ENCODE data around the gene ADTRP. TPM values are rescaled to one million over a fixed set of nuclear protein-coding genes. Genes with fewer than 3 reads are reported as not detected.

The ADTRP gene
- total RNA-seq, 1 donor from 2014 or later, result 42.5 TPM

GRCh38 chr6:11808054-11808453 lies 29.5 kb upstream of the ADTRP start:
- no peak overlapping the region for H3K4me3 ChIP-seq
- intact Hi-C loops (cut with DNase I), result no loop called here
- H3K36me3 ChIP-seq, result no peaks in the 10 kb centered on the region
- no peak for TF ChIP-seq CTCF (IDR thresholded peaks at IDR 0.05)
- DNase-seq (no peak), ATAC-seq (no peak)
- H3K27ac ChIP-seq, result no peak overlapping the region
- H3K4me1 ChIP-seq, result peaks cover 34% of the 10 kb centered on the region
- no peaks in the 10 kb centered on the region for H3K9me3 ChIP-seq
- no peaks in the 10 kb centered on the region for H3K27me3 ChIP-seq (ENCODE audit: low read depth)

DNA sequence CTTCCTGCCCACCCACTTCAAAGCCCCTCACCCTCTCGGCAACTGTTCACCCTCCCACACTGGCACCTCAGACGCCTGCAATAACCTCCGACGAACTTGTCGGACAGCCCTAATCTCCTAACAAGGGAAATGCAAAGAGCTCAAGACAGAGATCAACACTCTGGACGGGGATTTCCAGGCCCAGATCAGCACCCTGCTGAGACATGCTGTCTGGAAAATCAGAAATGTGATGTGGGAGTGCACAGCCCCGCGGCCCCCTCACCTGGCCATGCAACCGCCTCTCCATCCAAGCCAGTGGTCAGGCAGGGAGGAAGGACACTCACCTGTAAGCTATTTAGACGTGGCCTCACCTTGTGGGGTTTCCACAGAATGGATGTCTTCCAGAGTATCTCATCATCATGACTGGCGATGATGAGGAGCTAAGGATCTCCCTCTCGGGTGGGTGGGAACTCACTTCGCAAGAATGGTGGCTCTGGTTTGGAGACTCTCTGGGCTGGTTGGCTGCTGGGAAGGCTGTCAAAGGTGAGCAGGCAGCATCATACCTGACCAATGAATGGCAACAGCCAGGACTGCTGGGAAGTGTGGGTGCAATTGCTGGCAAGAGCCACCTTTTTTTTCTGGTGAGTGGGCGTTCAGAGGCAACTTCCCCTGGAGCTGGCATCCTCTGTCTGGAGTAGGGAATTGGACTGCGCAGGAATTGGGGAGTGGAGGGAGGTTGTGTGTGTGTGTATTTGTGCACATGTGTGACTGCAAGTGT lies 28.1 kb upstream of the ADTRP start:
- ATAC-seq, result no peak
- Histone ChIP-seq H3K4me3 (no peak overlapping the region), H3K4me1 (peaks cover 30% of the 10 kb centered on the region), H3K27me3 (ENCODE audit: low read depth) (no peaks in the 10 kb centered on the region), H3K27ac (no peak overlapping the region), H3K9me3 (no peaks in the 10 kb centered on the region), H3K36me3 (no peaks in the 10 kb centered on the region)
- intact Hi-C loops (cut with DNase I), result no loop called here
- DNase-seq, result no peak
- no peak for TF ChIP-seq CTCF (IDR thresholded peaks at IDR 0.05)

DNA sequence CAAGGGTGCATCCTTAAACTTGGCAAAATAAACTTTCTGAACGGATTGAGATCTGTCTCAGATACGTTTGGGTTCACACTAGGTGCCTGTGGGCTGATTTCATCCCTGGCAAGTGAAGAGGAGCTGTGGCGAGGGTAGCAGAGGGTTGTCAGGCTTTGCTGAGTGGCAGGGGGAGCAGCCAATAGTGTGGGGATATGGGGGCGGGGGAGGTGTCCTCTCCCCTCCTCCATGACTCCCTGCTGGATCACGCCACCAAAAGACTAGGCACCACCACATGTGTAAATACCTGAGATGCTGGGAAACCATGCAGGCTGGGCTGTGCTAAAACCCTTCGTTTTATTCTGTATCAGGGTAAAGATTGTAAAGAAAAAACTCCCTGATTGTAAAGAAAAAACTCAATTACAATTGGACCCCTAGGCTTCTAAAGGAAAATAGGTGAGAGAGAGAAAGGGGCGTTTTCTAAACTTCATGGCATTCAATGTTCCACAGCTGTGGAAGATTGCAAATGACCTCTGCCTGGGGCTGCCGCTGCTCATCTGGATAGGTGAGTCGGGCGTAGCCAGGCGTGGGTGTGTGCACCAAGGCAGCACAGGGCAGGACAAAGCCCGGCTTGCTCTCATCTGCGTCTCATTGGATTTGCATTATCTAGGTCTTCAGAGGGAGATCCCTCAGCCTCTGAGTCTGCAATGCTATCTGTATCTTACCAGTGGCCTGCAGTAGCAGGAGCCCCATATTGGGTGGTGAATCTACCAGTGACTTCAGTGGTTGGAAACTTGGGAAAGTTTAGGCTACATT lies 26.9 kb upstream of the ADTRP start:
- Histone ChIP-seq H3K4me3 (no peak overlapping the region), H3K4me1 (peaks cover 21% of the 10 kb centered on the region), H3K36me3 (no peaks in the 10 kb centered on the region), H3K9me3 (no peaks in the 10 kb centered on the region), H3K27ac (no peak overlapping the region), H3K27me3 (ENCODE audit: low read depth) (no peaks in the 10 kb centered on the region)
- ATAC-seq (no peak), DNase-seq (no peak)
- no peak for TF ChIP-seq CTCF (IDR thresholded peaks at IDR 0.05)
- intact Hi-C loops (cut with DNase I), result no loop called here

DNA sequence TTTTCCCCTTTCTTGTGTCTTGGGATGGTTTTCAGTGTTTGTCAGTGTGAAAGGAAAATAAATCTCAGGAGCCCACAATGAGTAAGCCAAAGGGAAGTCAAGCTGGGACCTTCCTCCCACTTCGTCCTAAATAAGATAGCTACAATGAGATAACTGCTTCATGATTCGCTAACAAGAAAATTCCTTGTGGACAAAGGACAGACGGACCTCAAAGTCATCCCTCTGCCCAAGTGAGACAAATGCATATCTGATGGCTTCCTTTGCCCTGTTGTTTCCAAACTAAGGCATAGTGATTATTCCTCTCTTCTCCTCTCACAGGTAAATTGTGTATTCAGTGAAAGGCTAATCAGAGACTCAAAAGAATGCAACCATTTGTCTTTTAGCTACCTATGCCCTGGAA lies 26.1 kb upstream of the ADTRP start:
- DNase-seq (no peak), ATAC-seq (no peak)
- H3K27me3 ChIP-seq (ENCODE audit: low read depth), result no peaks in the 10 kb centered on the region
- H3K36me3 ChIP-seq, result no peaks in the 10 kb centered on the region
- no peak overlapping the region for H3K4me3 ChIP-seq
- no peak for TF ChIP-seq CTCF (IDR thresholded peaks at IDR 0.05)
- H3K9me3 ChIP-seq, result no peaks in the 10 kb centered on the region
- no peak overlapping the region for H3K27ac ChIP-seq
- intact Hi-C loops (cut with DNase I), result no loop called here
- peaks cover 14% of the 10 kb centered on the region for H3K4me1 ChIP-seq

- Histone ChIP-seq H3K27me3 (ENCODE audit: low read depth) (no peaks in the 10 kb centered on the region), H3K27ac (no peak overlapping the region), H3K4me3 (no peak overlapping the region), H3K9me3 (no peaks in the 10 kb centered on the region), H3K4me1 (peaks cover 10% of the 10 kb centered on the region), H3K36me3 (no peaks in the 10 kb centered on the region)
- TF ChIP-seq CTCF (IDR thresholded peaks at IDR 0.05), result no peak
- ATAC-seq (peak in 1 of 2 donors; percentile 39), DNase-seq (no peak)
- intact Hi-C loops (cut with DNase I), result no loop called here
These were observed 25.5 kb upstream of the ADTRP start for GRCh38 chr6:11804135-11804534.
